Aorta (tissue), 5 donors: ENCODE data around the gene EP400. TPM values are rescaled to one million over a fixed set of nuclear protein-coding genes. Genes with fewer than 3 reads are reported as not detected.

ENCODE experiments used
- ATAC-seq: fragments of 200-7000 bp; cut with Tn5 transposase; one replicate; pipeline ENCODE4 v1.9.1; 2022; ENCODE audit warnings: moderate library complexity; ENCODE audit not compliant: low FRiP score
- DNase-seq, 2 donors: peaks; one replicate each; pipeline ENCODE4 v3.0.0-alpha.2; 2020
- H3K27ac ChIP-seq, 2 donors: one replicate each; pipeline ENCODE4 v1.5.1; 2013; ENCODE audit warnings: low read length in 2 of 2, mild to moderate bottlenecking in 2 of 2, moderate library complexity in 2 of 2, control low read depth in 1 of 2, inconsistent platforms in 1 of 2, low read depth in 1 of 2
- H3K27me3 ChIP-seq, 2 donors: one replicate each; pipeline ENCODE4 v1.6.1; 2013; ENCODE audit warnings: control low read depth in 1 of 2, low read length in 1 of 2, mild to moderate bottlenecking in 1 of 2, moderate library complexity in 1 of 2; ENCODE audit not compliant: insufficient read depth in 2 of 2, control insufficient read depth in 1 of 2
- H3K36me3 ChIP-seq, 2 donors: one replicate each; pipeline ENCODE4 v1.6.1; 2013; ENCODE audit warnings: control low read depth in 1 of 2, low read length in 1 of 2, mild to moderate bottlenecking in 1 of 2; ENCODE audit not compliant: insufficient read depth in 2 of 2, control insufficient read depth in 1 of 2
- H3K4me1 ChIP-seq, 2 donors: one replicate each; pipeline ENCODE4 v1.6.1; 2013; ENCODE audit warnings: low read length in 2 of 2, control low read depth in 1 of 2, mild to moderate bottlenecking in 1 of 2, moderate library complexity in 1 of 2; ENCODE audit not compliant: insufficient read depth in 2 of 2, control insufficient read depth in 1 of 2
- H3K4me3 ChIP-seq, 2 donors: one replicate each; pipeline ENCODE4 v1.5.1; 2013; ENCODE audit warnings: low read length in 2 of 2, control low read depth in 1 of 2, mild to moderate bottlenecking in 1 of 2
- H3K9me3 ChIP-seq: one replicate; pipeline ENCODE4 v1.6.1; 2013; ENCODE audit warnings: mild to moderate bottlenecking, low read length; ENCODE audit not compliant: control insufficient read depth
- WGBS, 2 donors: extraction: QIAGEN DNeasy Blood & Tissue Kit; methylation state at CpG; one replicate each; pipeline ENCODE4 v1.1.7; 2013; 5-methylcytosine and 5-hydroxymethylcytosine counted together
- intact Hi-C, 2 donors: fragments of 100-400 bp; cut with DNase I; formaldehyde crosslinking; loops; one replicate each; pipeline versions ENCODE4 v1.14.2 to v1.15.0; 2022
- polyA plus RNA-seq, 2 donors: library from polyadenylated mRNA; stranded (reverse); fragments of 200-250 nt; gene quantifications; one replicate each; pipeline ENCODE4 v1.2.3, GENCODE V29; 2013
- total RNA-seq, 2 donors: library from RNA; stranded (reverse); fragmentation: NEBNext Ultra II Directional; extraction: Animal tissue kit (Norgen Biotek cat#: 25700); gene quantifications; one replicate each; pipeline ENCODE4 v1.2.1, GENCODE V29; 2021
- donor health status: healthy with polysubstance abuse.
- donor health status: Bipolar disorder and iron deficiency.
- donor health status: DM: no; HTN: no; CAD: no.
- donor health status: DM: no; HTN: no; CAD: no.
- donor health status: DM: yes; HTN: yes; CAD: no.

EP400 gene
- total and polyA plus RNA-seq, 4 donors, result 2.8 to 52.9 (median 28.1) TPM

- intact Hi-C loops, result no loop called here
- H3K4me1 ChIP-seq, result no peaks in the 10 kb centered on the region
- H3K9me3 ChIP-seq, result no peaks in the 10 kb centered on the region
- ATAC-seq (no peak), DNase-seq (peak in 1 of 2 donors; percentile 64)
- no peak overlapping the region for H3K27ac ChIP-seq
- 69 to 75% methylated on average over 24 of the region's 24 CpGs for WGBS, 2 donors
- H3K4me3 ChIP-seq, result no peak overlapping the region
- H3K36me3 ChIP-seq, result peaks cover 4 to 15% of the 10 kb centered on the region in 2 donors
- no peaks in the 10 kb centered on the region for H3K27me3 ChIP-seq
Measured at GRCh38 chr12:131990066-131990979, 40.6 kb downstream of the EP400 start.

GRCh38 chr12:131990980-131991305 is 41.2 kb downstream of the EP400 start:
- intact Hi-C loops, result no loop called here
- no peaks in the 10 kb centered on the region for H3K27me3 ChIP-seq
- DNase-seq (peak in 1 of 2 donors; percentile 67), ATAC-seq (no peak)
- 66 to 74% methylated on average over 9 of the region's 9 CpGs for WGBS, 2 donors
- no peak overlapping the region for H3K27ac ChIP-seq
- H3K36me3 ChIP-seq, result peaks cover 4 to 15% of the 10 kb centered on the region in 2 donors
- no peaks in the 10 kb centered on the region for H3K9me3 ChIP-seq
- no peak overlapping the region for H3K4me3 ChIP-seq
- H3K4me1 ChIP-seq, result no peaks in the 10 kb centered on the region

GRCh38 chr12:131991816-131992430 is 42.2 kb downstream of the EP400 start:
- no peaks in the 10 kb centered on the region for H3K27me3 ChIP-seq
- peaks cover 4 to 15% of the 10 kb centered on the region in 2 donors for H3K36me3 ChIP-seq
- DNase-seq (peak in 1 of 2 donors; percentile 21), ATAC-seq (no peak)
- no peaks in the 10 kb centered on the region for H3K4me1 ChIP-seq
- 79 to 80% methylated on average over 11 of the region's 11 CpGs for WGBS, 2 donors
- H3K4me3 ChIP-seq, result no peak overlapping the region
- intact Hi-C loops, result no loop called here
- H3K27ac ChIP-seq, result no peak overlapping the region
- no peaks in the 10 kb centered on the region for H3K9me3 ChIP-seq

- 93 to 94% methylated on average over 4 of the region's 4 CpGs for WGBS, 2 donors
- no peak overlapping the region for H3K27ac ChIP-seq
- DNase-seq, result no peak
- H3K9me3 ChIP-seq, result no peaks in the 10 kb centered on the region
- H3K4me1 ChIP-seq, result no peaks in the 10 kb centered on the region
- no peak for ATAC-seq
- intact Hi-C loops, result no loop called here
- no peaks in the 10 kb centered on the region for H3K27me3 ChIP-seq
- H3K36me3 ChIP-seq, result peaks cover 4 to 11% of the 10 kb centered on the region in 2 donors
- H3K4me3 ChIP-seq, result no peak overlapping the region
Measured at GRCh38 chr12:131994589-131994988, 44.8 kb downstream of the EP400 start.

- Histone ChIP-seq H3K36me3 (peaks cover under 1 to 2% of the 10 kb centered on the region in 2 donors), H3K27ac (no peak overlapping the region), H3K27me3 (no peaks in the 10 kb centered on the region), H3K9me3 (no peaks in the 10 kb centered on the region), H3K4me3 (no peak overlapping the region), H3K4me1 (no peaks in the 10 kb centered on the region)
- 88 to 90% methylated on average over 1 of the region's 1 CpG for WGBS, 2 donors
- ATAC-seq (no peak), DNase-seq (no peak)
- intact Hi-C loops, result loop anchor here in 1 of 2 donors (10.0 kb wide), 2 partner anchors 396 to 896 kb away; no protein-coding TSS in a partner anchor
Measured at GRCh38 chr12:132000286-132000872, 50.6 kb downstream of the EP400 start.

GRCh38 chr12:132003846-132004245 is 54.1 kb downstream of the EP400 start:
- intact Hi-C loops, result loop anchor here in 1 of 2 donors (10.0 kb wide), 2 partner anchors 399 to 899 kb away; no protein-coding TSS in a partner anchor
- Histone ChIP-seq H3K27me3 (no peaks in the 10 kb centered on the region), H3K4me3 (no peak overlapping the region), H3K4me1 (no peaks in the 10 kb centered on the region), H3K36me3 (peaks cover 5 to 7% of the 10 kb centered on the region in 2 donors), H3K9me3 (no peaks in the 10 kb centered on the region), H3K27ac (no peak overlapping the region)
- 25 to 28% methylated on average over 1 of the region's 1 CpG for WGBS, 2 donors
- DNase-seq, result no peak
- no peak for ATAC-seq

GRCh38 chr12:132004946-132005345 is 55.2 kb downstream of the EP400 start:
- ATAC-seq (no peak), DNase-seq (peak in 1 of 2 donors; percentile 67)
- Histone ChIP-seq H3K27me3 (no peaks in the 10 kb centered on the region), H3K36me3 (peaks cover 5 to 7% of the 10 kb centered on the region in 2 donors), H3K27ac (no peak overlapping the region), H3K4me3 (no peak overlapping the region), H3K4me1 (no peaks in the 10 kb centered on the region), H3K9me3 (no peaks in the 10 kb centered on the region)
- 92 to 94% methylated on average over 10 of the region's 10 CpGs for WGBS, 2 donors
- intact Hi-C loops, result loop anchor here in 1 of 2 donors (10.0 kb wide), 2 partner anchors 400 to 900 kb away; no protein-coding TSS in a partner anchor

GRCh38 chr12:132006056-132006680 is 56.4 kb downstream of the EP400 start:
- no peaks in the 10 kb centered on the region for H3K27me3 ChIP-seq
- H3K36me3 ChIP-seq, result peaks cover 7% of the 10 kb centered on the region in 2 donors
- 95% methylated on average over 19 of the region's 19 CpGs for WGBS, 2 donors
- no peak overlapping the region for H3K27ac ChIP-seq
- peak in 1 of 2 donors; percentile 23 for DNase-seq
- intact Hi-C loops, result loop anchor here in 1 of 2 donors (10.0 kb wide), 2 partner anchors 401 to 901 kb away; no protein-coding TSS in a partner anchor
- H3K4me3 ChIP-seq, result no peak overlapping the region
- H3K9me3 ChIP-seq, result no peaks in the 10 kb centered on the region
- no peaks in the 10 kb centered on the region for H3K4me1 ChIP-seq
- no peak for ATAC-seq
